ENCODE data around the gene CISTR.

DNA sequence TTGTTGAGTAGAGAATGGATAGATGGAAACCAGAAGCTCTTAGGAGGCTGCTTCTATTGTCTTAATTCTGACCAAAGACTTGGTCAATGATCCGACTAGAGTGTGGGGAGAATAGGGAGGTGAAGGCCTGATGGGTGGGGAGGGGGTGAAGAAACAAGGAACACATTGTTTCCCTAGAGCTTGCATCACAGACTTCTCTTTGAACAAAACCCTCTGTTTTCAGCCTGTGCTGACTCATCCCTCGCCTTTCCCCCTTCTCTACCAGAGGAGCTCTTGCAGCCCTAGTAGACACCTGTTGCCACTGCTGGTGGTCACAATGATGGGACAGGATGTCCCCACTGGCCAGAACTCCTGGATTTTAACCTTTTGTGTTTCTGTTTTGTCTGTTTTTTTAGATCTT lies 46.8 kb upstream of the CISTR start:
- TF ChIP-seq, protein P1, sequence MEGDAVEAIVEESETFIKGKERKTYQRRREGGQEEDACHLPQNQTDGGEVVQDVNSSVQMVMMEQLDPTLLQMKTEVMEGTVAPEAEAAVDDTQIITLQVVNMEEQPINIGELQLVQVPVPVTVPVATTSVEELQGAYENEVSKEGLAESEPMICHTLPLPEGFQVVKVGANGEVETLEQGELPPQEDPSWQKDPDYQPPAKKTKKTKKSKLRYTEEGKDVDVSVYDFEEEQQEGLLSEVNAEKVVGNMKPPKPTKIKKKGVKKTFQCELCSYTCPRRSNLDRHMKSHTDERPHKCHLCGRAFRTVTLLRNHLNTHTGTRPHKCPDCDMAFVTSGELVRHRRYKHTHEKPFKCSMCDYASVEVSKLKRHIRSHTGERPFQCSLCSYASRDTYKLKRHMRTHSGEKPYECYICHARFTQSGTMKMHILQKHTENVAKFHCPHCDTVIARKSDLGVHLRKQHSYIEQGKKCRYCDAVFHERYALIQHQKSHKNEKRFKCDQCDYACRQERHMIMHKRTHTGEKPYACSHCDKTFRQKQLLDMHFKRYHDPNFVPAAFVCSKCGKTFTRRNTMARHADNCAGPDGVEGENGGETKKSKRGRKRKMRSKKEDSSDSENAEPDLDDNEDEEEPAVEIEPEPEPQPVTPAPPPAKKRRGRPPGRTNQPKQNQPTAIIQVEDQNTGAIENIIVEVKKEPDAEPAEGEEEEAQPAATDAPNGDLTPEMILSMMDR (conservative IDR thresholded peaks at IDR 0.05; ENCODE audit: low read depth in 2 of 2): no peak
- TF ChIP-seq EZH2 (IDR thresholded peaks at IDR 0.05; ENCODE audit: low read depth, unreplicated experiment) (no peak), CREB1 (CRISPR knock-in tag; IDR thresholded peaks at IDR 0.05; ENCODE audit: low read depth) (no peak)

Measured in GM23338 (cell line).